Smooth muscle cell of the brain vasculature (primary cell): Measurements from ENCODE around the gene SRBD1.

Experiments used
- DNase-seq: peaks from one replicate; pipeline ENCODE4 v3.0.0-alpha.2; 2012; ENCODE audit warnings: low read depth, low spot score

The SRBD1 gene

DNA sequence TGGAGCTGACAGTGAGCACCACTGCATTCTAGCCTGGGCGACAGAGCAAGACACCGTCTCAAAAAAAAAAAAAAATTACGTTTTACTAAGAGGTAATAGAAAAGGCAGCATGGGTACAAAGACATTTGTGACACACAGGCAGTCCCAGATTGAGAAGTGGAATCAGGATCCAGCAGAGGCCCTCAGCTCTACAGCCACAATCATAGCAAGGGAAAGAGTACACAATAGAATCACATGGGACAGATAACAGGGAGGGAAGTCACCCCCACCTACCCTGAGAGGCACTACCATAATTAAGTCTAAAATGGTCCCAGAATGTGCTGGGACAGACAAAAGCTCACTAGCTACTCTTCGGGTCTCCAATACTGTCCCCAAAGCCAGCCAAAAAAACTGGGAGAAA is 12.5 kb downstream of the SRBD1 start:
- DNase-seq: no peak

DNA sequence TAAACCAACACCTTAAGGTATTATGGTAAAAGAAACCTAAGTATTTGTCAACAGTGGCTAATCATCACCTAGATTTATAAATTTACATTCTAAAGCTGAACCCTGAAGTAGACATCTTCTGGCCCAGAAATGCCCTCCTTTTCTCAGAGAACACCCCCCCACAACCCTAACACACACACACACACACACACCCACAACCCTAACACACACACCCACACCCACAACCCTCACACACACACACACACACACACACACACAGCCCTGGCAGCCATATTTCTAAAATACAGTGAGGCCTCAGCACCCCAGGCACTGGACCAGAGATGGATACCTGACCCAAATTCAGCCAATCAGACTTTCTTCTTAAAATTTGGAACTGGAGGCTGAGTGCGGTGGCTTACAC is 14.3 kb downstream of the SRBD1 start:
- no peak for DNase-seq

DNA sequence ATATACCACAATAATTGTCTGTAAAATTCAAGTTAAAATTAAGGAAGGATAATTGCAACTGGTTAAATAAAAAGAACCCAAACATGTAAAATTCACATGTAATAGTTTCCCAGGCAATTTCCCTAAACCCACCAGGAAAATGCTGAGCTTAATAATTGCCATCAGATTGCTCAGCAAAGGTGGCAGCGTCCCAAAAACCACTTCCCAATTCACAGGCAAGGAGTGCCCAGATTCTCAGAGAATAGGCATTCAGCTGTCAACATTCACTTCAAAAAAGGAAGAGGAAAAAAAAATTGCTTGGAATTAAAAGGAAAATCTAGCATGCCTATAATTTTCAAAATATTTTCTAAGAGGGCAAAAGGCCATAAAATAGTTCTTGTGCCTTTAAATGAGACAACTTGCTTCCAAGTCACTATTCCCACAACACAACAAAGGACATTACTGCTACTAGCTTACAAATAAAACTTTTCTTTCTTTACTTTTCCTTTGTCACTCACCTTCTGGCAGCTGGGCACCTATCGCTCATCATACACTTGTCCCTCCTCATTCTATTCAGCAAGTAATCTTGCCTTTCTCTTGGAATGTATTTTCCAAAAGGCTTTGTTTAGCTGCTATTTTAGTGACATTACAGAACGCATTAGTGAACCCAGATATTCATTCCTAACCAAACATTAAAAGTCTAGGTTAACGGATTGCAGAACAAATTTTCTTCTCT is 15.2 kb downstream of the SRBD1 start:
- DNase-seq: no peak

DNA sequence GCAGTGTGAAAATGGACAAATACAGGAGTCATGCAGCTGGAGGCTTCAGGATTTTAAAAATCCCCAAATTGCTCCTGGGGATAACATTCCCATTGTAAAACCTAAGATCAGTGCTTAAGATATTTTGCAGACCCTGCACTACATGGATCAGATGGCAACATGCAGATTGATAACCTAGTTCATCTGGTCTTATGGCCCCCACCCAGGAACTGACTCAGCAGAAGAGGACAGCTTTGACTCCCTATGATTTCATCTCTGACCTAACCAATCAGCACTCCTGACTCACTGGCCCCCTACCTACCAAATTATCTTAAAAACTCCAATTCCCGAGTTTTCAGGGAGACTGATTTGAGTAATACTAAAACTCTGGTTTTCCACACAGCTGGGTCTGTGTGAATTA is 20.0 kb downstream of the SRBD1 start:
- no peak for DNase-seq

DNA sequence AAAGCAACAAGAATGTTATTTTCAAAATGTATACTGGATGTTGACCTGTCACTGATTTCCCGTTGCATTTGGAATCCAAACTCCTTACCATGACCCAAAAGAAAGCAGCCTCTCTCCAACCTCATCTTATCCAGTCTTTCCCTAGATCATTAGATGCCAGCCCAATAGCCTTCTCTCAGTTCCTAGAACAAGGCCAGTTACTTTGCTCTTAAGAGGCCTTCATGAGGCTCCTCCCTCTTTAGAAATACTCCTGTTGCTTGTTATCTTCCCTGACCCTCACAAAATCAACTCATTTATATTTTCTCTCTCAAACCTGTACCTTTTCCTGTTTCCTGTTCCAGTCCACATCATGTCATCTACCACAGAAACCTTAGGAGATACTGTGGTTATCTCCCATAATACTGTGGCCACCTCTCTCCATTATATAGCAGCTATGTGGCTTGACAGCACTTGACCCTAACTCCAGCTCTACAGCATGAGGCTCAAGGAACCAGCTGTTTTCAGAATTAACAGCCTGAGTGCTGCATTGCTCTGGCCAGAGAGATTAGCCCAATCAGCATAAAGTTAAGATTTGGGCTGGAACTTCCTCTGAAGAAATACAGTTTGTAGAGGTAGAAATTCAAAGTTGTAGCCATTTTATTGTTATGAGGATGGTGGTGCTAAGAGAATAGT is 22.8 kb downstream of the SRBD1 start:
- DNase-seq: no peak

DNA sequence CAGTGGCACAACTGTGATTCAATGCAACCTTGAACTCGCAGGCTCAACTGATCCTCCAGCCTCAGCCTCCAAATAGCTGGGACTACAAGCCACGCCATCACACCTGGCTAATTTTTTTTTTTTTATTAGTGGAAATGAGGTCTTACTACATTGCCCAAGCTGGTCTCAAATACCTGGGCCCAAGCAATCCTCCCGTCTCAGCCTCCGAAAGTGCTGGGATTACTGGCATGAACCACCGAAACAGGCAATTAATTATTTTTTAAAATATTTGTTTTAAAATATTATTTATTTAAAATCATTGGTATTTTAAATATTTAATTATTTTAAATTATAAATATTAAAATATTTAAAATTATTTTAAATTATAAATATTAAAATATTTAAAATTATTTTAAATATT is 24.5 kb downstream of the SRBD1 start:
- DNase-seq: no peak

DNA sequence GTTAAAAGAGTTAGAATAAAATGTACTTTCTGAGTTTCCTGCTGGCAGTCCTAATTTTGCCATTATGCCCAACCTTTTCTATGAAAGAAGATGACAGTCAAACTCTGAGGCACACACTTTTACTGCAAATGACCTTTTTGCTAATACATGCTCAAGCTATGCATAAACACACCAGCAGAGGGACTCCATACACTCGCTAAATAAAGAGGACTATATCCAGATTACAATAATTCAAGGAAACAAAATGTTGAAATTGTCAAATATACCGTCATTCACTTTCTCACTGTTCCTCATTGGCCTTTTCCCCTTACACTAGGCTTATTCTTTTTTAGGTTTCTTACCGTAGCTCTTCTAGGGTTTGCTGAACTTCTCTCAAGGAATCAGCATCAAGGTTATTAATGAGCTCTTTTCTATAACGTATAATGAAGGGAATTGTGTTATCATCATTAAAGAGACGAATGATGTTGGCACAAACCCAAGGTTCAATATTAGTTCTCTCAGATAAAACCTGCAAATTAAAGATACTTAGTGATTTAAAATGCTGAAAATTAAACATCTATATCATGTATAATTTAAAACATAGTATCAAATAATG is 25.7 kb downstream of the SRBD1 start:
- no peak for DNase-seq

DNA sequence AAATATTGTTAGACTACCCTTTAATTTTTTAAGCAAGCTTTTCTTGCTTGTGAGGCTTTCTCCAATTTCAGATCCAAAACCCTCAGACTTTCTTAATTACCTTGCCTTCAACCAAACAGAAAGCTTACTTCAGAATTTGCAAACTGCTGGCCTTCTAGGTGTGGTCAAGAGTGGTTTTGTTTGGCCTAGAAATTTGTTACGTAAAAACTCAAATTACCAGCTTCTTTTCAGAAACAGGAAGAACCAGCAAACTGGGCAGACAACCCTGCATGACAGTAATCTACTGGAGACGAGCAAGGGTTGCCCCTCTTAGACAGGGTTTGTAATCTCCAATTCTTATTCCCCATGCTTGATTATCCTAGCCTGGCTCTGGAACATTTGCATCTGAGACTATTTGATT is 27.1 kb downstream of the SRBD1 start:
- no peak for DNase-seq

DNA sequence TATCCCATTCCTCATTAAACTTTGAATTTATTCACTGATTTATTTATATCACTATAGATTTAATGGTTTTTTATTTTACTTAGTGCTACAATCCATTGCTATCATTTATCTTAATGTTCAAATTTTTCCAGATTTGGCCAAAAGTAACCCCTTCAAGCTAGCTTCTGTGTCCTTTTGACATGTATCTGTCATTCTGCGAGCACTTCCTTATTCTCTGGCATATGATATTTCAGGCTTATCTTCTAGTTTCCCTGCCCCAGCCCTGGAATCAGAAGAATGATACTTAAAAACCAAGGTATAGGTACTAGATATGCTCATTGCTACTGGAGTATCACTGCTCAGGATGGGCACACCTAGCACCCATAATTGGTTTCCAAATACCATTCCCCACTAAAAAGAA is 28.5 kb downstream of the SRBD1 start:
- no peak for DNase-seq

DNA sequence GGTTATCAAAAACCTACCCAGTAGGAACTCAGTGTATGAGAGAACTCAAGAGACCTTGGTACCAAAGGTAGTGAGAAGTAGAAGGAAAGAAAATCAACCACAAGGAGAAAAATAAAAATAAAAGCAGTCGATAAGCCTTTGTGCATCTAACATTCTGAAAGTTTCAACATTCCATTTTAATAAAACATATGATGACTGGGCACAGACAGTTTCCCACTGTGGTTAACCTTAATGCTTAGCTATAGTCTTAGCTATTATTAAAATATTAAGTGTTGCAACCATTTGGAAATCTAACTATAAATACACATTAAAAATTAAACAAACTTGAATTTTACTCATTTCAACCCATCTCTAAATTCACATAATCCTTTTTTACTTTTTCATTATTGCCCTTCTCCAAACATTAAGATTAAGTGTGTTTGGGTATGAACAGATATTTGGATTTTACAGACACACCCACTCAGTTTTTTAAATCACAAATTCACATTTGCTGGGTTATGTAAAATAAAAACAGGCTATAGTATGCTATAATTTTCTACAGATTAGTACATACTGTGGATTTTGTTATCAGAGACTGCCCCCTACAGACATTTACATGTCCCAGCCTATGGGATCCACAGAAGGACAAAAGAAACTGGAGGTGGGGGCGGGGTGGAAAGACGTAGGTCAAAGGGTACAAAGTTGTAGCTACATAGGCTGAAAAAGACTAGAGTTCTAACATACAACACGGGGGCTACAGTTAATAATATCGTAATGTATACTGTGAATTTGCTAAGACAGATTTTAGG is 32.8 kb downstream of the SRBD1 start:
- no peak for DNase-seq

DNA sequence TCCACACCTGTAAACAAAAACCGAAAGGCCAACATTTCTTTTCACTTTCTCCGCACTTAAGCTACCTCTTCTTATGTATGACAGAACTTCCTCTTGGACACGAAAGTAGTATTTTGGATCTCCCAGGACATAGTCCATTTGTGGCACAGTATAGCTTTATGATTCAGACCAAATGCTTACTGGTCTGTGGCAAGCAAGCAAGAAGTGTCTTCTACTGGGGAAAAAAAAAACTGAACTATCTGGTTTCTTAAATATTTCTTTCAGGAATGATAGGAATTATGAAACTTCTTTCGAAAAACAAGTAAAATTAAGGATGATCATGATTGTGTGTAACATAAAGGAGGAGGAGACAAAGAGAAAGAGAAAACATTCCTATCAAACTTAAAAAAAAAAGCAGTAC is 33.6 kb downstream of the SRBD1 start:
- no peak for DNase-seq

DNA sequence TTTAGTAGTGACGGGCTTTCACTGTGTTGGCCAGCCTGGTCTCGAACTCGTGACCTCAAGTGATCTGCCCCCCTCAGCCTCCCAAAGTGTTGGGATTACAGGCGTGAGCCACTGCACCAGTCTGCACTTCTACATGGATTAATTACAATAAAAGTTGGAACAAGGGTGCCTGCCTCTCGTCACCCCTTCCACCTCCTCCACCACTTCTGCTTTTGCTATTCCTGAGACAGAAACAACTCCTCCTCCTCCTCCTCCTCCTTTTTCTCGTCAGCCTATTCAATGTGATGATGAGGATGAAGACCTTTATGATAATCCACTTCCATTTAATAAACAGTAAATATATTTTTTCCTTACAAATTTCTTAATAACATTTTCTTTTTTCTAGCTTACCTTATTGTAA is 35.2 kb downstream of the SRBD1 start:
- no peak for DNase-seq

DNA sequence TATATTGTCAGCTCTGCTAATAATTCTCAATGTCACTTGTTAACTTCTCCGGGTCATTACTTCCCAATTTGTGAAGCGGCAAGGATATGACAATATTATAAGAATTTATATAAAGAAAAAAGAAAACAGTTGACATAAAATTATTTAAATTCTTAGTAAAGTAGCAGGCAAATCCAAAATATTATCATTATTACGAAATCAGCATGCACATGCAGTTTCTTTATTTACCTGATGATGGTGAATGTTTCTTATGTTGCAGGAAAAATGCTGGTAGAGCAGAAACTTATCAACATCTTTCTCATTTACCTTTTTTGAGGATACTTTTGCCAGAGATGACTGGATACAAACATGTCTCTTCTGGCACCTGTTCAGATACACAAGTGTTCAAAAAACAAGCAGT is 38.1 kb downstream of the SRBD1 start:
- no peak for DNase-seq

DNA sequence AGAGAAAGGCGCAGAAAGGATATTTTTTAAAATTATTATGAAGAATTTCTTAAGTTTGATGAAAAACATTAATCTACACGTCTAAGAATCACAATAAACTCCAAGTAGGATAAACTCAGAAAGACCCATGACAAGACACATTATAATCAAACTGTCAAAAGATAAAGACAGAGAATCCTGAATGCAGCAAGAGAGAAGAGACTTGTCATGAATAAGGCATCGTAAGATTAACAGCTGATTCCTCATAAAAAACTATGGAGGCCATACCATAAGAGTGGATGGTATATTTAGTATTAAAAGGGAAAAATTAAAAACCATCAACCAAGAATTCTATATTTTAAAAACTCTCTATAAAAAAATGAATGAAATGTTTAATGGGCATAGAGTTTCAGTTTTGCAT is 39.1 kb downstream of the SRBD1 start:
- no peak for DNase-seq

DNA sequence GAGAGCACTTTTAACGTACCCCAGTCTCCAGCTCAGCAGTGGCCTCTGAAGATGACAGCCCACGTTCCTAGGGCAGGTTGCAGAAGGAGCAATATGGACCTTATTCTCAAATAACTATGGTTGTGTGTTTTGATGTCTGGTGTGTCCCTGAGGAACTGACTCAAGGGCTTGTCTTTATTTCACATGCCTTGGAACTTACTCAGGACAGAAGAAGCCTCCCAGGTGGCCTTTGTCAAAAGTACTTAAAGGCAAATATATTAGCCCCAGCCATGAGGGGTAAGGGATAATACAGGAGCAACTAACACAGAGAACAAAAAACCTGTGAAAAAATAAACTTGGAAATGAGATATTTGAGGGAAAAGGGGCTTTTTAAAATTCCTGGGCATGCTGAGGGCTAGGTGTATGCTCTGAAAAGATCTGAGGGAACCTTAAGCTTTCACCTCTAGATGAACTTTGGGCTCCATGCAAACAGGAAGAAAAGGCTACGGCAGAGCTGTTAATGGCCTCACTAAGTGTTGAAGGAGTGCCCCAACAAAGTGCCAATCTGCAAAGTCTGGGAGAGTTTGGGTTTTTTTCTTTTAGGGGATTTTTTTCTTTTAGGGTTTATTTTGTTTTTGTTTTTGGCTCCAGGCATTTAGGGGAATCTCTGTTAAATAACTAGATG is 40.3 kb downstream of the SRBD1 start:
- no peak for DNase-seq

DNA sequence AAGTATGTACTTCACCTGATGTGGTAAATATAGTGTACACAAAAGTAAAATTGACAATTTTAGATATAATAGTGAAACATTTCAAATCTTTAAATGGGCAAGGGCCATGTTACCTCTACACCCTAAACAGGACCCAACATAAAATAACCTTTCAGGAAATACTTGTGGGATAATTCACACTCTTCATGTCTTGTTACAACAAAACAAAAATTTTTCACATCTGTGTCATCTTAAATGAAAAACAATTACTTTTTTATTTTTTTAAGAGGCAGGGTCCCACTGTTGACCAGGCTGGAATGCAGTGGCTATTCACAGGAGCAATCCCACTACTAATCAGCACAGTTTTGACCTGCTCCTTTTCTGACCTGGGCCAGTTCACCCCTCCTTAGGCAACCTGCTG is 42.1 kb downstream of the SRBD1 start:
- no peak for DNase-seq

DNA sequence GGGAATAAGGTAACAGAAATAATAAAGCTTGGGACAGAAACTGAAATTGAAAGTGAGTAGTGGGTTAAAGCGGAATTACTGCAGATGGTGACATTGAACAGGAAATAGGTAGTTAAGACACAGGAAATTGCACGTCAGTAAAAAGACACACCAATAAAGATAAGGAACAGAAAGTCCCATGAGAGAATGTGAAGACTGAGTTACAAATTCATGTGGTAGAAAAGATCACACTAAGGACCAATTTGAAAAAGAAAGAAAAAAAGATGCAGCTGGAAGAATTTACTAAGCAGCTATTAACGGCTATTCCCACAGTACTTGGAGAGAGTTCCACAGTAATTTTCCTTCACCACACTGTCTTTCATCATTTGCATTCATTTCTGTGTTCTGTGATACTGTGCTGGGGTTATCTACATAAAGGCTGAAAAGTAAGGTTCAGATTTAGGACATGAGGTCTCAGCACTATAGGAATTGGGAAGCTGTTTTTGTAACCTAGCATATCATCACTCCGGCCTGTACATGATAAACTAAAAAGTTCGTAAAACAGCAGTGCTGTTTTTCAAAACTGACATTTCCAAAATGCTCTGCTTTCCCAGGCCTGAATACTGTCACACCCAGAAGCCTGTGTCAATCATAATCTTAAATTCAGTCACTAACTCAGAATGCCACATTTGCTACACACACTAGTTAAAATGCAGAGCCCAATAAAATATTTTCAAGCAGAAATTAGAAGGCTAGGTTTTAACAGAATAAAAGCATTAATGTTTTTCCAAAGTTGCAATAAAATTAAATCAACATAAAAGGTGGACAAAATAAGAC is 42.9 kb downstream of the SRBD1 start:
- no peak for DNase-seq

DNA sequence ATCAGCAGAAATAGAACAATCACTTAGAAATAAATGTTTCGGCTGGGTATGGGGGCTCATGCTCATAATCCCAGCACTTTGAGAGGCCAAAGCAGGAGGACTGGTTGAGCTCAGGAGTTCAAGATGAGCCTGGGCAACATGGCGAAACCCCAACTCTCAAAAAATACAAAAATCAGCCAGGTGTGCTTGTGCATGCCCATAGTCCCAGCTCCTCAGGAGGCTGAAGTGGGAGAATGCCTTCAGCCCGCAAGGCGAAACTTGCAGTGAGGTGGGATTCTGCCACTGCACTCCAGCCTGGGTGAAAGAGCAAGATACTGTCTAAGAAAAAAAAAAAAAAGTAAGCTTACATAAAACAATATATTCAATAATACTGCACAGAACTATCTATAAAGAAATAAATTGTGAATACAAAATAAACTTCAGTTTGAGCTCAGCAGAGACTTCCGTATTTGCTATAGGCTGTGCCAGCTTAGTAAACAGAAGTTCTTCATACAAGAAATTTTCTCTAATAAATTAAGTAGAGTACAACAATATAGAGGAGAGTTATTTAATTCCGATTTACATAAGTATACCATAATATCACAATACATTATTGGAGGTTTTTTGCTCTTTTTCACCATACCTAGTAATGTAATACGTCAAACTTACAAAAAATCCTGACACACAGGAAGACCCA is 43.6 kb downstream of the SRBD1 start:
- no peak for DNase-seq

DNA sequence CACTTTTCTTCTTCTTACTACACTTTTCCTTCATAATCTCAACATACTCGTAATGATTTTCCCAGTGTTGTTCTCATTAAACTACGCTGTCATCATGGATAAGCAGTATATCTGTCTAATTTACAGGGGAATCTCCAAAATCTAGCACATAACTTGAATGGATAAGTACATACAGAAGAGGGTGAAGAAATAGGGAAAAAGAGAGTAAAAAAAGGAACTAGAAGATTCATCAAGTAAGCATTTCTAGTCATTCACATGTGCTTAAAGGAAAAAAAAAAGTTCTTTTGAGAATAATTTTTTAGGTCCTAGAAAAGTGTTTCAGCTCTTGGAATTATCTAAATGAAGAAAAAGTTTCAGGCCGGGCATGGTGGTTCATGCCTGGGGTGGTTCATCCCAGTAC is 51.6 kb downstream of the SRBD1 start:
- DNase-seq: no peak

DNA sequence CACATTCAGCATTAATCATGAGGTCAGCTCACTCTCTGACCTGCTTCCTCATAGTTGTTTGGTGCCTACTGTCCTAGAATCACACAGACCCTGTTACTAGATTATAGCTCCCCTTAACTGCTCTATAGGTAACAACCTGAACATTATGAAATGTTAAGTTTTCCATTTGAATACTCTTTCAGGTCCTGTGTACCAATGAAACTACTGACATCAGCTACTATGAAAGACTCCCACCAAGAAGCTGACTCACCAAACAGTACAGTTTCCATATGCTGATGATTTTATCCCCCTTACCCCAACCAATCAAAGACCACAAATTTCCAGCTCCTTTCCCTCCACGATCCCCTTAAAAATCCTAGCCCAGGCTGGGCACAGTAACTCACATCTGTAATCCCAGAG is 56.3 kb downstream of the SRBD1 start:
- DNase-seq: no peak
